ENCODE data around the gene HTR3E.
"Not testable (repeated sequence)": the region's sequence is repeated elsewhere in the genome, so short reads cannot be mapped to it uniquely, and the experiment has no call there.

HTR3E gene

GRCh38 chr3:184097556-184097955 is 692 bp downstream of the HTR3E start:
- no peak for DNase-seq
- in situ Hi-C loops (cut with HindIII; ENCODE audit: low pct_ligation_motif_present, low pct_unique_long_range_greater_than_20kb, low sequenced_read_pairs), result no loop called here

DNA sequence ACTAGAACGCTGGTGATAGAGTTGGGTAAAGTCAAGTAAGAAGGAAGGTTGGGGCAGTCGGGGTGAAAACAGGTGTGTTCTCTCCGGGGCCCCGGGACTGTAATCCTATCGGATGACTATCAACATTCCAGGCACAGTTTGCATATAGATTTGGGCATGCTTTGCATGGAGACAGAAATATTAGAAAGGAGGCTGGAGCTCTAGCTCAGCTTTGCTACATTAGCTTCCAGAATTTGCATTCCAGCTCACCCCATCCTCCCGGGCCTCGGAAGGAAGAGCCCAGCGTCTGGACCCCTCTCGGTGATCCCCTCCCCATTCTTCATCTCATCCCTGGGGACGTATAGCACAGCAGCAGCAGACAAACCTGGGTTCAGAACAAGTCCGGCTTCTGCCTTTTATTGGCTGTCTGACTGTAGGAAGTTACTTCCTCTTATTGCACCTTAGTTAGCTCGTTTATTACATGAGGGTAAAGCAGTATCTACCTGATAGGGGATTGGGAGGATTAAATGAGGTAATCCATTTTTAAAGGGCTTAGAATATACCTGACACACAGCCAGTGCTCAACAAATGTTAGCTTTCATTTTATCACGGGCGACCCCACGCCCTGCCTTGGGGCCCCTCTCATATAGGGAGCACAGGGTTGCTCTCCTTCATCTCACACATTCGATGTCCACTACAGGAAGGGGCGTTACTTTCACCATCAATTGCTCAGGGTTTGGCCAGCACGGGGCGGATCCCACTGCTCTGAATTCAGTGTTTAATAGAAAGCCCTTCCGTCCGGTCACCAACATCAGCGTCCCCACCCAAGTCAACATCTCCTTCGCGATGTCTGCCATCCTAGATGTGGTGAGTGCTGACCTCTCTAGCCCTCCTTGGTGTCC is 3.2 kb downstream of the HTR3E start:
- no peak for DNase-seq
- in situ Hi-C loops (cut with HindIII; ENCODE audit: low pct_ligation_motif_present, low pct_unique_long_range_greater_than_20kb, low sequenced_read_pairs), result no loop called here

- in situ Hi-C loops (cut with HindIII; ENCODE audit: low pct_ligation_motif_present, low pct_unique_long_range_greater_than_20kb, low sequenced_read_pairs), result no loop called here
- peak; percentile 69 for DNase-seq
Observed at GRCh38 chr3:184110316-184110725, 13.5 kb downstream of the HTR3E start.

- in situ Hi-C loops (cut with HindIII; ENCODE audit: low pct_ligation_motif_present, low pct_unique_long_range_greater_than_20kb, low sequenced_read_pairs), result no loop called here
Observed at GRCh38 chr3:184116017-184116416, 19.2 kb downstream of the HTR3E start.

GRCh38 chr3:184117636-184118035 is 20.8 kb downstream of the HTR3E start:
- in situ Hi-C loops (cut with HindIII; ENCODE audit: low pct_ligation_motif_present, low pct_unique_long_range_greater_than_20kb, low sequenced_read_pairs), result no loop called here
- DNase-seq, result no peak

More at GRCh38 chr3:184116017-184116416, 19.2 kb downstream of the HTR3E start:
- DNase-seq, result no peak

DNA sequence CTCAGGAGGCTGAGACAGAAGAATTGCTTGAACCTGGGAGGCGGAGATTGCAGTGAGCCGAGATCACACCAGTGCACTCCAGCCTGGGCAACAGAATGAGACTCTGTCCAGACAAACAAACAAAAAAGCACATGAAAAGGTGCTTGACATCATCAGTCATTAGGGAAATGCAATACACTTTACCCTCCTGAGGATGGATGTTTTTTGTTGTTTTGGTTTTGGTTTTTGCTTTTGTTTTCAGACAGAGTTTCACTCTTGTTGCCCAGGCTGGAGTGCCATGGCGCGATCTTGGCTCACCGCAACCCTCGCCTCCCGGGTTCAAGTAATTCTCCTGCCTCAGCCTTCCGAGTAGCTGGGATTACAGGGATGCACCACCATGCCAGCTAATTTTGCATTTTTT is 24.2 kb downstream of the HTR3E start:
- in situ Hi-C loops (cut with HindIII; ENCODE audit: low pct_ligation_motif_present, low pct_unique_long_range_greater_than_20kb, low sequenced_read_pairs); DNase-seq: not testable (repeated sequence)

DNA sequence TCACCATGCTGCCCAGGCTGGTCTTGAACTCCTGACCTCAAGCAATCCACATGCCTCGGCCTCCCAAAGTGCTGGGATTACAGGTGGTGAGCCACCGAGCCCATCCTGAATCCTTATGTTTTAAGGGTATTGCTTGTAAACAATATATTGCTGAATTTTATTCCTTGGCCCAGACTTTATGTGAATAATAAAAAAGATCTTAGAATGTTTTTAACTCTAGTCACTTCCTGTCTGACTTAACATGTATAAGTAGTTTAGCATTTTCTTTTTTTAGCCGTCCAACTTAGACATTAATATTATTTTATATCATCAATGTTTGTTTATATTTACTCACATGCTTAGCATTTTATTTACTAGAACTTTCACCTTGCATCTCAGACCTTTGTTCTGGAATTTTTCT is 29.1 kb downstream of the HTR3E start:
- DNase-seq, result no peak
- in situ Hi-C loops (cut with HindIII; ENCODE audit: low pct_ligation_motif_present, low pct_unique_long_range_greater_than_20kb, low sequenced_read_pairs), result no loop called here

DNA sequence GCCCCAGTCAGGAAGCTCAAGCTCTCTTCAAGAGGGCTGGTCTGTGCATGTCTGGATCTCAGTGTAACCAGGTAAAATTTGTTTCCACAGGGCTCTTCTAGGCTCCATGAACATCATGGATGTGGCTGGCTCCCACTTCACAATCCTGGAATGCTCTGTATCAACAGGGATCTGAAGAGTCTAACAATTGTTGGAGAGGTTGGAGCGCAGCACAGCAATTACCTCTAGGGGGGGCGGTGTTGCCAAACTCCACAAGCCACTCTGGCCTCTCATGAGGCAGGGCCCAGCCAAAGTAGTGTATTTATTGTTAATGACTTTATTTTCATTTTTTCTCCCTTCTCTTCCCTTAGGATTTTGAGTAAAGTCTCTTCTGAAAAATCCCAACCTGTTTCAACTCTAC is 32.1 kb downstream of the HTR3E start:
- in situ Hi-C loops (cut with HindIII; ENCODE audit: low pct_ligation_motif_present, low pct_unique_long_range_greater_than_20kb, low sequenced_read_pairs), result no loop called here
- peak; percentile 42 for DNase-seq

- in situ Hi-C loops (cut with HindIII; ENCODE audit: low pct_ligation_motif_present, low pct_unique_long_range_greater_than_20kb, low sequenced_read_pairs), result no loop called here
- no peak for DNase-seq
Observed at GRCh38 chr3:184132945-184133344, 36.1 kb downstream of the HTR3E start.

- peak; percentile 82 for DNase-seq
- in situ Hi-C loops (cut with HindIII; ENCODE audit: low pct_ligation_motif_present, low pct_unique_long_range_greater_than_20kb, low sequenced_read_pairs), result no loop called here
Observed at GRCh38 chr3:184133840-184134745, 37.2 kb downstream of the HTR3E start.

- DNase-seq, result no peak
- in situ Hi-C loops (cut with HindIII; ENCODE audit: low pct_ligation_motif_present, low pct_unique_long_range_greater_than_20kb, low sequenced_read_pairs), result no loop called here
Observed at GRCh38 chr3:184134746-184135148, 37.9 kb downstream of the HTR3E start.

GRCh38 chr3:184135149-184135910 is 38.5 kb downstream of the HTR3E start, which contains the start of gene EIF2B5:
Gene EIF2B5 (plus strand): TSS chr3:184135358. CDS start chr3:184135386, 28 bp downstream.
- in situ Hi-C loops (cut with HindIII; ENCODE audit: low pct_ligation_motif_present, low pct_unique_long_range_greater_than_20kb, low sequenced_read_pairs), result no loop called here
- peak; percentile 83 for DNase-seq

- in situ Hi-C loops (cut with HindIII; ENCODE audit: low pct_ligation_motif_present, low pct_unique_long_range_greater_than_20kb, low sequenced_read_pairs), result no loop called here
- DNase-seq, result no peak
Observed at GRCh38 chr3:184135911-184136260, 39.0 kb downstream of the HTR3E start.

DNA sequence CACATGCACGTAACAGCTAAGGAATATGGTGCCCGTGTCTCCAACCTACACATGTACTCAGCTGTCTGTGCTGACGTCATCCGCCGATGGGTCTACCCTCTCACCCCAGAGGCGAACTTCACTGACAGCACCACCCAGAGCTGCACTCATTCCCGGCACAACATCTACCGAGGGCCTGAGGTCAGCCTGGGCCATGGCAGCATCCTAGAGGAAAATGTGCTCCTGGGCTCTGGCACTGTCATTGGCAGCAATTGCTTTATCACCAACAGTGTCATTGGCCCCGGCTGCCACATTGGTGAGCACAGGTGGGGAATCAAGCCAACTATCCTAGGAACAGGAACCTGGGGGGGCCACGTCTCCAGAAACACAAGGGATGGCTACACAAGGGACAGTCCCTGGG is 43.6 kb downstream of the HTR3E start:
- in situ Hi-C loops (cut with HindIII; ENCODE audit: low pct_ligation_motif_present, low pct_unique_long_range_greater_than_20kb, low sequenced_read_pairs), result no loop called here
- no peak for DNase-seq

GRCh38 chr3:184142199-184142598 is 45.3 kb downstream of the HTR3E start:
- DNase-seq, result no peak
- in situ Hi-C loops (cut with HindIII; ENCODE audit: low pct_ligation_motif_present, low pct_unique_long_range_greater_than_20kb, low sequenced_read_pairs), result no loop called here

DNA sequence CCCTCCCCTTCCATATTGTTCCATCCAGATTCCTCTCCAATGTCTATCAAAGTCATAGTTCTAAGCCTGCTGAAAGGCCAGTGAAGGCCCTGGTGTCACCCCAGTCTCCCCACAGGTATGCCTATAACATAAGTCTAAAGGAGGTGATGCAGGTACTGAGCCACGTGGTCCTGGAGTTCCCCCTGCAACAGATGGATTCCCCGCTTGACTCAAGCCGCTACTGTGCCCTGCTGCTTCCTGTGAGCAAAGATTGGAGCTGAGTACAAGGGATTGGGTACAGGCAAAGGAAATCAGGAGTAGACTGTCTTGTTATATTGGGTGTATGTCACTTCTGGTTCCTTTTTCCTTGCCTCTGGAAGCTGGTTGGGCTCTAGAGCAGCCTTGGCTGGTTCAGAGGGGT is 46.5 kb downstream of the HTR3E start:
- no peak for DNase-seq
- in situ Hi-C loops (cut with HindIII; ENCODE audit: low pct_ligation_motif_present, low pct_unique_long_range_greater_than_20kb, low sequenced_read_pairs), result no loop called here

GRCh38 chr3:184144505-184144904 is 47.6 kb downstream of the HTR3E start:
- DNase-seq, result no peak
- in situ Hi-C loops (cut with HindIII; ENCODE audit: low pct_ligation_motif_present, low pct_unique_long_range_greater_than_20kb, low sequenced_read_pairs), result no loop called here

DNA sequence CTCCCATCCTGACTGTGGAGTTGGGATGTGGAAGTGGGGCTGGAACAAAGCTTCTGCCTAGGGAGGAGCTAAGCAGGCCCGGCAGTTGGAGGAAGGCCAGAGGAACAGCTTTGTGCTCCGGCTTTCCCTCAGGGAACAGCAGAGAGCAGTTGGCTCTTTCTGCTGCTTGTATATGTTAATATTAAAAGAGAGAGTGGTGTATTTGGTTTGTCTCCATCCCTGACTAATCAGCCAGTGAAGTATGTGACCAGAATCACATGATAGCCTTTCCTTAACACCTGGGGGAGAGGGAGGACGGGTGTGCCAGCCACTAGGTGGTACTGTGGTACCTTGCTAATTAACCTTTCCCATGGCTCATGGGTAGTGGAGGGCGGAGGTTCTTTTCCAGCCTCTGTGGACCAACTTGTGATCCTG is 48.3 kb downstream of the HTR3E start:
- in situ Hi-C loops (cut with HindIII; ENCODE audit: low pct_ligation_motif_present, low pct_unique_long_range_greater_than_20kb, low sequenced_read_pairs), result no loop called here
- DNase-seq, result peak; percentile 70
